ENCODE results near the gene ATRIP. TPM values are rescaled to one million over a fixed set of nuclear protein-coding genes. Genes with fewer than 3 reads are reported as not detected.
"Not testable (repeated sequence)": the region's sequence is repeated elsewhere in the genome, so short reads cannot be mapped to it uniquely, and the experiment has no call there.

ATRIP gene
- total RNA-seq, 3 donors from 2014 or later, result 17.3 to 17.6 (median 17.5) TPM

DNA sequence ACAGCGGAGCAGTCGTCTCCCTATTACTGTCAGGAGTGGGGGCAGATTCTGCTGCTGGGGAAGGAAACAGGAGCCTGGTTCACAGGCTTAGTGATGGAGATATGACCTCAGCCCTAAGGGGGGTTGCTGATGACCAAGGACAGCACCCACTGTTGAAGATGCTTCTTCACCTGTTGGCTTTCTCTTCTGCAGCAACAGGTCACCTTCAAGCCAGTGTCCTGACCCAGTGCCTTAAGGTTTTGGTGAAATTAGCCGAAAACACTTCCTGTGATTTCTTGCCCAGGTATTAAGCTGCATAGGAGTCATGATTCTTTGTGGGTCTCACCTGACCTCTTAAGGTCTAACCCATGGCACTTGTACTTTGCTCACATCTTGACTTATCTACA is 14.0 kb downstream of the ATRIP start:
- Mint-ChIP-seq H3K4me1 (ENCODE audit: low read depth) (peaks cover 9% of the 10 kb centered on the region), H3K27me3 (ENCODE audit: low read depth) (no peaks in the 10 kb centered on the region), H3K36me3 (ENCODE audit: insufficient read depth) (peaks cover 11% of the 10 kb centered on the region), H3K9me3 (no peaks in the 10 kb centered on the region), H3K4me3 (no peak overlapping the region)
- DNase-seq, result no peak
- ATAC-seq, result no peak

DNA sequence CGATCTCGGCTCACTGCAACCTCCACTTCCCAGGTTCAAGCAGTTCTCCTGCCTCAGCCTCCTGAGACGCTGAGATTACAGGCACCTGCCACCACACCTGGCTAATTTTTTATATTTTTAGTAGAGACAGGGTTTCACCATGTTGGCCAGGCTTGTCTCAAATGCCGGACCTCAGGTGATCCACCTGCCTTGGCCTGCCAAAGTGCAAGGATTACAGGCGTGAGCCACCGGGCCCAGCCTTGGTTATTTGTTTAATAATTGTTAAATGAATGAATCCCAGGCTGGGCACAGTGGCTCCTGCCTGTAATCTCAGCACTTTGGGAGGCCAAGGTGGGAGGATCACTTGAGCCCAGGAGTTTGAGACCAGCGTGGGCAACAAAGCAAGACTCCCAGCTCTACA is 15.2 kb downstream of the ATRIP start:
- not testable (repeated sequence) for ATAC-seq; DNase-seq; H3K27me3 Mint-ChIP-seq (ENCODE audit: low read depth); H3K9me3 Mint-ChIP-seq; H3K4me3 Mint-ChIP-seq
- peaks cover 15% of the 10 kb centered on the region for H3K4me1 Mint-ChIP-seq (ENCODE audit: low read depth)
- H3K36me3 Mint-ChIP-seq (ENCODE audit: insufficient read depth), result peaks cover 13% of the 10 kb centered on the region

DNA sequence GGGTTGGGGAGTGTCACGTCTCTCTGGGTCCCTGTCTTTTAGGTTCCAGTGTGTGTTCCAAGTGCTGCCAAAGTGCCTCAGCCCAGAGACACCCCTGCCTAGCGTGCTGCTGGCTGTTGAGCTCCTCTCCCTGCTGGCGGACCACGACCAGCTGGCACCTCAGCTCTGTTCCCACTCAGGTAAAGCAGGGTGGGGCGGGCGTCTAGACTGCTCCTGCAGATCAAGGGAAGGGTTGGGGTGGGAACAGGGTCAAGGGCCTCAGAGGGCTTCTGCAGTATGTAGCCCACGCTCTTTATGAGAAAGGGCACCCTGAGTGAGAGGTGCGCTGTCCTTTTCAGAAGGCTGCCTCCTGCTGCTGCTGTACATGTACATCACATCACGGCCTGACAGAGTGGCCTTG is 17.2 kb downstream of the ATRIP start:
- ATAC-seq (no peak), DNase-seq (no peak)
- no peaks in the 10 kb centered on the region for H3K27me3 Mint-ChIP-seq (ENCODE audit: low read depth)
- H3K4me3 Mint-ChIP-seq, result no peak overlapping the region
- H3K36me3 Mint-ChIP-seq (ENCODE audit: insufficient read depth), result peaks cover 23% of the 10 kb centered on the region
- no peaks in the 10 kb centered on the region for H3K9me3 Mint-ChIP-seq
- peaks cover 33% of the 10 kb centered on the region for H3K4me1 Mint-ChIP-seq (ENCODE audit: low read depth)

- ATAC-seq (no peak), DNase-seq (no peak)
- Mint-ChIP-seq H3K4me1 (ENCODE audit: low read depth) (peaks cover 44% of the 10 kb centered on the region), H3K4me3 (peak overlapping the region; percentile 92), H3K9me3 (no peaks in the 10 kb centered on the region), H3K36me3 (ENCODE audit: insufficient read depth) (peaks cover 27% of the 10 kb centered on the region), H3K27me3 (ENCODE audit: low read depth) (no peaks in the 10 kb centered on the region)
Observed at GRCh38 chr3:48464713-48465221, 18.2 kb downstream of the ATRIP start.

GRCh38 chr3:48465237-48465530 is 18.6 kb downstream of the ATRIP start:
- Mint-ChIP-seq H3K4me3 (peak overlapping the region; percentile 92), H3K27me3 (ENCODE audit: low read depth) (no peaks in the 10 kb centered on the region)

DNA sequence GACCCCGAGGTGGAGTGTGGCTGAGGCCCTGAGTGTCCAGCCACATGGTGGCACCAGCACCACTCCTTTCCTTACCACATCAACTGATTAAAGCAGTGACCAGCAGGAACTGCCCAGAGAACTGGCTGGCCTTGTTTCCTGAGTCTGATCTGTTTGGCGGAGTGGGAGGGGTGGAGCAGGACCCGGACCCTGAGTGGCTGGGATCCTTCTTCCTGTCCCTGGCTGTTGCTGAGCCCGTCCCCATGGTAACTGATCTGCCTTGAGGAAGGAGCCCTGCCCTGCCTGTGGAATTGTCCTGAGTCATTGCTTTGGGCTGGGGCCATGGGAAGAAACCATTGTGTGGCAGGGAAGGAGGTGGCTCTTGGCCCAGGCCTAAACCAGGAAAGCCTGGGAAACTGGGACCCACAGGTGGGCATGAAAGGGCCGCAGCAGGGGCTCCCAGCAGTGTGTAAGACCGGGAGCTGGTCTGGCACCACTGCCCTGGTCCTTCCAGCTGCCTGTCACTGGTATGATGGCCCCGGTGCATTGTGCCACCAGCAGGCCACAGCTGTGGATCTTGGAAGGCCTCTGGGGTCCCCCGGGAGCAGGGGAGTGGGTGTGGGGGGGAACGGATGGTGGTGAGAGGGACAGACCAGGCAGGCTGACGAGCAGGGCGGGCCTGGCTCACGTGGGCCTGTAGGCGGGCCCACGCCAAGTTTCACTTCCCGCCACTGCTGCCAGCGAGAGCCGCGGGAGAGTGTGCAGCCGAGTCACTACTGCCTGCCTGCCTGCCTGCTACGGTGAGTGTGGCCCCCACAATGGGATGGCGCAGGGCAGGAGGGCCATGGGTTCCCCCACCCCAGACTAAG is 19.2 kb downstream of the ATRIP start:
- peaks cover 24% of the 10 kb centered on the region for H3K36me3 Mint-ChIP-seq (ENCODE audit: insufficient read depth)
- peaks cover 50% of the 10 kb centered on the region for H3K4me1 Mint-ChIP-seq (ENCODE audit: low read depth)
- H3K4me3 Mint-ChIP-seq, result peak overlapping the region; percentile 92
- peak; percentile 73 for DNase-seq
- peak; percentile 92 to 94 for ATAC-seq
- H3K27me3 Mint-ChIP-seq (ENCODE audit: low read depth), result no peaks in the 10 kb centered on the region
- H3K9me3 Mint-ChIP-seq, result no peaks in the 10 kb centered on the region

More at GRCh38 chr3:48465237-48465530, 18.6 kb downstream of the ATRIP start:
- Mint-ChIP-seq H3K4me1 (ENCODE audit: low read depth) (peaks cover 48% of the 10 kb centered on the region), H3K36me3 (ENCODE audit: insufficient read depth) (peaks cover 26% of the 10 kb centered on the region), H3K9me3 (no peaks in the 10 kb centered on the region)
- ATAC-seq, result no peak
- no peak for DNase-seq

GRCh38 chr3:48466386-48467109 is 20.0 kb downstream of the ATRIP start:
- peak; percentile 24 to 46 for ATAC-seq
- peaks cover 22% of the 10 kb centered on the region for H3K36me3 Mint-ChIP-seq (ENCODE audit: insufficient read depth)
- no peaks in the 10 kb centered on the region for H3K27me3 Mint-ChIP-seq (ENCODE audit: low read depth)
- no peak for DNase-seq
- peak overlapping the region; percentile 92 for H3K4me3 Mint-ChIP-seq
- H3K4me1 Mint-ChIP-seq (ENCODE audit: low read depth), result peaks cover 51% of the 10 kb centered on the region
- H3K9me3 Mint-ChIP-seq, result no peaks in the 10 kb centered on the region

DNA sequence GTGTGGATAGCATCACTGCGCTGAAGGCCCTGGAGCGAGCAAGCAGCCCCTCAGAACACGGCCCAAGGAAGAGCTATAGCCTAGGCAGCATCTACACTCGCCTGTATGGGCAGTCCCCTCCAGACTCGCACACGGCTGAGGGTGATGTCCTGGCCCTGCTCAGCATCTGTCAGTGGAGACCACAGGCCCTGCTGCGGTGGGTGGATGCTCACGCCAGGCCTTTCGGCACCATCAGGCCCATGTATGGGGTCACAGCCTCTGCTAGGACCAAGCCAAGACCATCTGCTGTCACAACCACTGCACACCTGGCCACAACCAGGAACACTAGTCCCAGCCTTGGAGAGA is 20.5 kb downstream of the ATRIP start:
- Mint-ChIP-seq H3K36me3 (ENCODE audit: insufficient read depth) (peaks cover 22% of the 10 kb centered on the region), H3K27me3 (ENCODE audit: low read depth) (no peaks in the 10 kb centered on the region), H3K4me1 (ENCODE audit: low read depth) (peaks cover 51% of the 10 kb centered on the region), H3K9me3 (no peaks in the 10 kb centered on the region), H3K4me3 (peak overlapping the region; percentile 92)
- ATAC-seq, result no peak
- no peak for DNase-seq

GRCh38 chr3:48467473-48468267 is 21.1 kb downstream of the ATRIP start:
- H3K9me3 Mint-ChIP-seq, result no peaks in the 10 kb centered on the region
- no peaks in the 10 kb centered on the region for H3K27me3 Mint-ChIP-seq (ENCODE audit: low read depth)
- H3K4me3 Mint-ChIP-seq, result peak overlapping the region; percentile 92
- H3K36me3 Mint-ChIP-seq (ENCODE audit: insufficient read depth), result peaks cover 22% of the 10 kb centered on the region
- H3K4me1 Mint-ChIP-seq (ENCODE audit: low read depth), result peaks cover 52% of the 10 kb centered on the region
- DNase-seq, result no peak
- no peak for ATAC-seq

DNA sequence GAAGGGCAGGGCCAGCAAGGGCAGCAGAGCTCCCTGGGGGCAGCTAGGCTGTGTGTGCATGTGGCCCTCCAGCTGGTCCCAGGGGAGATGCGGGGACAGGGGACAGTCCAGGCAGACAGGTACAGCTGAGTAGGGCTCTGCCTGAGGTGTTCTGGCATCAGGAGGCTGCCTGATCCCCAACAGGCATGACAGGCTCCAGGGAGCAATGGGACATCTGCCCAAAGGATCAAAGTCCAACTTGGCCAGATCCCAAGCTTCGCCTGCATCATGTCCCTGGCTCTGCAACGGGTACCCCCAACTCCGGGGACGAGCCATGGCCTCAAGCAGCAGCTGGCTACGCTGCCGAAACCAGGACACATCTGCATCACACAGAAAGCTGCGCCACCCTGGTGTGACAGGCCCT is 21.8 kb downstream of the ATRIP start:
- peak overlapping the region; percentile 92 for H3K4me3 Mint-ChIP-seq
- DNase-seq, result no peak

GRCh38 chr3:48469046-48469915 is 22.7 kb downstream of the ATRIP start:
- ATAC-seq, result no peak
- peaks cover 22% of the 10 kb centered on the region for H3K36me3 Mint-ChIP-seq (ENCODE audit: insufficient read depth)
- no peak for DNase-seq
- peaks cover 63% of the 10 kb centered on the region for H3K4me1 Mint-ChIP-seq (ENCODE audit: low read depth)
- H3K4me3 Mint-ChIP-seq, result peak overlapping the region; percentile 54
- no peaks in the 10 kb centered on the region for H3K9me3 Mint-ChIP-seq
- no peaks in the 10 kb centered on the region for H3K27me3 Mint-ChIP-seq (ENCODE audit: low read depth)

More for the DNA sequence above, 21.8 kb downstream of the ATRIP start:
- no peaks in the 10 kb centered on the region for H3K9me3 Mint-ChIP-seq
- H3K36me3 Mint-ChIP-seq (ENCODE audit: insufficient read depth), result peaks cover 22% of the 10 kb centered on the region
- H3K27me3 Mint-ChIP-seq (ENCODE audit: low read depth), result no peaks in the 10 kb centered on the region
- no peak for ATAC-seq
- peaks cover 58% of the 10 kb centered on the region for H3K4me1 Mint-ChIP-seq (ENCODE audit: low read depth)

- H3K27me3 Mint-ChIP-seq (ENCODE audit: low read depth), result no peaks in the 10 kb centered on the region
- no peaks in the 10 kb centered on the region for H3K9me3 Mint-ChIP-seq
- no peak for ATAC-seq
- DNase-seq, result no peak
- H3K36me3 Mint-ChIP-seq (ENCODE audit: insufficient read depth), result peaks cover 22% of the 10 kb centered on the region
- peak overlapping the region; percentile 29 for H3K4me3 Mint-ChIP-seq
- H3K4me1 Mint-ChIP-seq (ENCODE audit: low read depth), result peaks cover 69% of the 10 kb centered on the region
Observed at GRCh38 chr3:48470286-48470685, 23.7 kb downstream of the ATRIP start.

- DNase-seq (no peak), ATAC-seq (peak; percentile 16 to 31)
- Mint-ChIP-seq H3K27me3 (ENCODE audit: low read depth) (no peaks in the 10 kb centered on the region), H3K4me1 (ENCODE audit: low read depth) (peaks cover 69% of the 10 kb centered on the region), H3K9me3 (no peaks in the 10 kb centered on the region), H3K4me3 (peak overlapping the region; percentile 78), H3K36me3 (ENCODE audit: insufficient read depth) (peaks cover 16% of the 10 kb centered on the region)
Observed at GRCh38 chr3:48472673-48472922, 26.1 kb downstream of the ATRIP start.
